Adrenal gland (tissue), 12 donors: ENCODE results near the gene JAM3. TPM values are rescaled to one million over a fixed set of nuclear protein-coding genes. Genes with fewer than 3 reads are reported as not detected.
"Not testable (repeated sequence)": the region's sequence is repeated elsewhere in the genome, so short reads cannot be mapped to it uniquely, and the experiment has no call there.

Source experiments
- DNase-seq, 7 donors: peaks; one replicate each; pipeline ENCODE4 v3.0.0-alpha.2; 2019 to 2020
- H3K27ac ChIP-seq, 5 donors: fragments of 200-600 bp; sonication (generic) in 4 of 5; 1 replicate in 3 of 5; 2 replicates in 2 of 5; pipeline versions ENCODE4 v1.5.1 to v1.8.0; 2016 to 2020; ENCODE audit warnings: mild to moderate bottlenecking in 1 of 5
- H3K27me3 ChIP-seq: fragments of 200-600 bp; 2 replicates; pipeline ENCODE4 v1.8.0; 2021
- H3K36me3 ChIP-seq, 2 donors: fragments of 200-600 bp; replicated peaks in 1 of 2; 1 replicate in 1 of 2; 2 replicates in 1 of 2; pipeline versions ENCODE4 v1.5.1 to v1.8.0; 2018 to 2022
- H3K4me1 ChIP-seq, 2 donors: fragments of 200-600 bp; replicated peaks in 1 of 2; 1 replicate in 1 of 2; 2 replicates in 1 of 2; pipeline versions ENCODE4 v1.5.1 to v1.8.0; 2018 to 2021
- H3K4me3 ChIP-seq, 4 donors: fragments of 200-600 bp; sonication (generic) in 3 of 4; one replicate each; pipeline ENCODE4 v1.5.1; 2016 to 2018
- H3K9me3 ChIP-seq, 3 donors: fragments of 200-600 bp; sonication (generic) in 1 of 3; replicated peaks in 1 of 3; 1 replicate in 2 of 3; 2 replicates in 1 of 3; pipeline versions ENCODE4 v1.5.1 to v1.8.0; 2016 to 2021
- CTCF ChIP-seq, 6 experiments: fragments of 450-650 bp in 4 of 6; fragments of 200-600 bp in 2 of 6; sonication (generic) in 1 of 6; IDR thresholded peaks; 1 replicate in 5 of 6; 2 replicates in 1 of 6; pipeline versions ENCODE4 v1.5.1 to v1.8.0; 2016 to 2021; ENCODE audit warnings: antibody characterized with exemption in 6 of 6, mild to moderate bottlenecking in 2 of 6, moderate library complexity in 1 of 6
- POLR2A ChIP-seq, 2 donors: fragments of 450-650 bp; IDR thresholded peaks; one replicate each; pipeline ENCODE4 v1.6.1; 2017; ENCODE audit warnings: antibody characterized with exemption in 2 of 2, mild to moderate bottlenecking in 2 of 2, moderate library complexity in 1 of 2
- WGBS, 4 donors: extraction: QIAGEN DNeasy Blood & Tissue Kit in 2 of 4; methylation state at CpG; one replicate each; pipeline versions ENCODE4 v1.1.5 to v1.1.7; 2013 to 2017; 5-methylcytosine and 5-hydroxymethylcytosine counted together
- intact Hi-C, 2 donors: fragments of 100-400 bp; cut with DNase I; formaldehyde crosslinking; loops; one replicate each; pipeline versions ENCODE4 v1.14.1 to v1.15.0; 2022 to 2023
- polyA plus RNA-seq, 3 donors: library from polyadenylated mRNA; stranded (reverse); fragments of 200-250 nt in 2 of 3; fragments of 350-450 nt in 1 of 3; fragmentation: Illumina TruSeq in 1 of 3; extraction: RNeasy Lipid Tissue Mini Kit (QIAGEN cat#74804) in 1 of 3; gene quantifications; one replicate each; pipeline ENCODE4 v1.2.3, GENCODE V29; 2013 to 2014
- total RNA-seq, 9 donors: library from RNA; depleted of rRNA in 4 of 9; stranded (reverse); fragments of >200 nt in 4 of 9; fragments of 120-200 nt in 1 of 9; fragmentation: NEBNext Ultra II Directional in 1 of 9; extraction: Animal tissue kit (Norgen Biotek cat#: 25700) in 1 of 9; gene quantifications; one replicate each; pipeline versions ENCODE4 v1.1.0 to v1.2.4, GENCODE V29; 2013 to 2023
- donor health status: healthy with polysubstance abuse.
- donor health status: Bipolar disorder and iron deficiency.
- donor health status: DM: yes; HTN: yes; CAD: no.
- donor health status: DM: no; HTN: no; CAD: no.
- donor health status: DM: no; HTN: no; CAD: no.
- donor health status: DM: yes; HTN: yes; CAD: no.

Gene JAM3
- total and polyA plus RNA-seq, 12 donors = 18.0 to 42.2 (median 31.9) TPM

- H3K4me1 ChIP-seq = peaks cover 0 to 11% of the 10 kb centered on the region in 2 donors
- 60 to 84% (median 71%) methylated on average over 2 of the region's 2 CpGs for WGBS, 4 donors
- TF ChIP-seq POLR2A (IDR thresholded peaks at IDR 0.05) (no peak), CTCF (IDR thresholded peaks at IDR 0.05) (no peak)
- no peak overlapping the region for H3K27ac ChIP-seq
- no peaks in the 10 kb centered on the region for H3K36me3 ChIP-seq
- H3K27me3 ChIP-seq = no peaks in the 10 kb centered on the region
- H3K4me3 ChIP-seq = no peak overlapping the region
- intact Hi-C loops = no loop called here
- no peaks in the 10 kb centered on the region for H3K9me3 ChIP-seq
- no peak for DNase-seq
These were observed 14.1 kb downstream of the JAM3 start for GRCh38 chr11:134082990-134083389.

GRCh38 chr11:134086376-134086775 is 17.5 kb downstream of the JAM3 start:
- Histone ChIP-seq H3K27me3 (no peaks in the 10 kb centered on the region), H3K27ac (no peak overlapping the region), H3K4me3 (no peak overlapping the region), H3K36me3 (no peaks in the 10 kb centered on the region), H3K4me1 (no peaks in the 10 kb centered on the region), H3K9me3 (no peaks in the 10 kb centered on the region)
- TF ChIP-seq POLR2A (IDR thresholded peaks at IDR 0.05) = no peak
- intact Hi-C loops = no loop called here
- 70 to 79% (median 76%) methylated on average over 2 of the region's 2 CpGs for WGBS, 4 donors
- no peak for DNase-seq

- H3K4me3 ChIP-seq, DNase-seq, H3K27me3 ChIP-seq, H3K4me1 ChIP-seq, H3K36me3 ChIP-seq, H3K9me3 ChIP-seq, intact Hi-C loops, H3K27ac ChIP-seq: not testable (repeated sequence)
- 85 to 93% (median 90%) methylated on average over 8 to 9 of the region's 9 CpGs for WGBS, 4 donors
These were observed 23.1 kb downstream of the JAM3 start for GRCh38 chr11:134092006-134092405.

GRCh38 chr11:134097166-134097565 is 28.3 kb downstream of the JAM3 start:
- no peaks in the 10 kb centered on the region for H3K4me1 ChIP-seq
- WGBS, 4 donors = 93 to 94% (median 94%) methylated on average over 3 of the region's 3 CpGs
- H3K27ac ChIP-seq = no peak overlapping the region
- no peak for TF ChIP-seq POLR2A (IDR thresholded peaks at IDR 0.05)
- TF ChIP-seq CTCF (IDR thresholded peaks at IDR 0.05) = no peak
- no peak overlapping the region for H3K4me3 ChIP-seq
- no peaks in the 10 kb centered on the region for H3K27me3 ChIP-seq
- H3K36me3 ChIP-seq = no peaks in the 10 kb centered on the region
- H3K9me3 ChIP-seq = no peaks in the 10 kb centered on the region
- intact Hi-C loops = no loop called here
- no peak for DNase-seq

GRCh38 chr11:134098566-134099184 is 29.8 kb downstream of the JAM3 start:
- H3K4me1 ChIP-seq = no peaks in the 10 kb centered on the region
- H3K4me3 ChIP-seq = no peak overlapping the region
- H3K27me3 ChIP-seq = no peaks in the 10 kb centered on the region
- DNase-seq = no peak
- H3K36me3 ChIP-seq = no peaks in the 10 kb centered on the region
- no peak overlapping the region for H3K27ac ChIP-seq
- peak in 1 of 6 experiments; percentile 16 for TF ChIP-seq CTCF (IDR thresholded peaks at IDR 0.05)
- TF ChIP-seq POLR2A (IDR thresholded peaks at IDR 0.05) = no peak
- intact Hi-C loops = no loop called here
- H3K9me3 ChIP-seq = no peaks in the 10 kb centered on the region
- WGBS, 4 donors = 89 to 96% (median 95%) methylated on average over 2 to 3 of the region's 3 CpGs
